ENCODE results near the gene BPIFB3.

DNA sequence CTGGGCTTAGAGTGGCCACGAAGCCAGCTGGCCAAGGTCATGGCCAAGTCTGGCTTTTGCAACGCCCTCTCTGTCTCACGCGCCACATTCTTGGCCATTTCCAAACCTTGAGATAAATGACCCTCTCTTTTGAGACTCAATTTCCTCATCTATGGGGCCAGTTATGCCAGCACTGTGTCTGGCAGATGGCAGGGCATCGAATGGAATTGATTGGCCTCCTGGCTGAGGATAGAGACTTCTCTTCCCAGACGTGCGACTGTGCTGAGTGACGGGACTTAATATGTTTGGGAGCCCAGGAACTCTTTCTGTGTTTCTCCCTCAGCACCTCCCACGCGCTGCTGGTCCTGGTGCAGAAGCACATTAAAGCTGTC is 38.6 kb upstream of the BPIFB3 start:
- TF ChIP-seq, protein P1, sequence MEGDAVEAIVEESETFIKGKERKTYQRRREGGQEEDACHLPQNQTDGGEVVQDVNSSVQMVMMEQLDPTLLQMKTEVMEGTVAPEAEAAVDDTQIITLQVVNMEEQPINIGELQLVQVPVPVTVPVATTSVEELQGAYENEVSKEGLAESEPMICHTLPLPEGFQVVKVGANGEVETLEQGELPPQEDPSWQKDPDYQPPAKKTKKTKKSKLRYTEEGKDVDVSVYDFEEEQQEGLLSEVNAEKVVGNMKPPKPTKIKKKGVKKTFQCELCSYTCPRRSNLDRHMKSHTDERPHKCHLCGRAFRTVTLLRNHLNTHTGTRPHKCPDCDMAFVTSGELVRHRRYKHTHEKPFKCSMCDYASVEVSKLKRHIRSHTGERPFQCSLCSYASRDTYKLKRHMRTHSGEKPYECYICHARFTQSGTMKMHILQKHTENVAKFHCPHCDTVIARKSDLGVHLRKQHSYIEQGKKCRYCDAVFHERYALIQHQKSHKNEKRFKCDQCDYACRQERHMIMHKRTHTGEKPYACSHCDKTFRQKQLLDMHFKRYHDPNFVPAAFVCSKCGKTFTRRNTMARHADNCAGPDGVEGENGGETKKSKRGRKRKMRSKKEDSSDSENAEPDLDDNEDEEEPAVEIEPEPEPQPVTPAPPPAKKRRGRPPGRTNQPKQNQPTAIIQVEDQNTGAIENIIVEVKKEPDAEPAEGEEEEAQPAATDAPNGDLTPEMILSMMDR (conservative IDR thresholded peaks at IDR 0.05; ENCODE audit: low read depth in 2 of 2), result no peak
- TF ChIP-seq EZH2phosphoT487 (IDR thresholded peaks at IDR 0.05; ENCODE audit: unreplicated experiment) (no peak), NANOG (IDR thresholded peaks at IDR 0.05; ENCODE audit: borderline replicate concordance) (no peak)

All from GM23338 (cell line).